Activated T-cell treated with anti-CD3 and anti-CD28 coated beads, Interleukin-2, amount 50 U/mL, for 4 hours (primary cell): ENCODE measurements around the gene GDPD4. TPM values are rescaled to one million over a fixed set of nuclear protein-coding genes. Genes with fewer than 3 reads are reported as not detected.

Experiments
- ATAC-seq, 2 donors: fragments of 200-7000 bp; cut with Tn5 transposase; one replicate each; pipeline ENCODE4 v1.10.0; 2021
- DNase-seq: peaks from one replicate; pipeline ENCODE4 v3.0.0-alpha.2; 2020
- H3K27me3 Mint-ChIP-seq: one replicate; pipeline ENCODE4 v1.8.0; 2021; ENCODE audit warnings: low read depth, mixed read lengths
- H3K36me3 Mint-ChIP-seq: one replicate; pipeline ENCODE4 v1.8.0; 2022; ENCODE audit warnings: mixed read lengths; ENCODE audit not compliant: insufficient read depth
- H3K4me1 Mint-ChIP-seq: one replicate; pipeline ENCODE4 v1.8.0; 2021; ENCODE audit warnings: low read depth, mixed read lengths
- H3K4me3 Mint-ChIP-seq: one replicate; pipeline ENCODE4 v1.8.0; 2021; ENCODE audit warnings: mild to moderate bottlenecking, moderate library complexity, mixed read lengths
- H3K9me3 Mint-ChIP-seq: one replicate; pipeline ENCODE4 v1.8.0; 2021; ENCODE audit warnings: mixed read lengths
- total RNA-seq, 3 donors: library from RNA; stranded (reverse); gene quantifications; one replicate each; pipeline ENCODE4 v1.2.1, GENCODE V29; 2021

GDPD4 gene
- total RNA-seq, 3 donors from 2014 or later = not detected

- Mint-ChIP-seq H3K27me3 (no peaks in the 10 kb centered on the region), H3K36me3 (no peaks in the 10 kb centered on the region), H3K9me3 (no peaks in the 10 kb centered on the region), H3K4me1 (peaks cover 4% of the 10 kb centered on the region), H3K4me3 (no peak overlapping the region)
- ATAC-seq (no peak), DNase-seq (no peak)
Observed at GRCh38 chr11:77178150-77178549, 123.3 kb downstream of the GDPD4 start.

- Mint-ChIP-seq H3K27me3 (no peaks in the 10 kb centered on the region), H3K4me3 (no peak overlapping the region), H3K9me3 (no peaks in the 10 kb centered on the region), H3K36me3 (no peaks in the 10 kb centered on the region), H3K4me1 (peaks cover 4% of the 10 kb centered on the region)
- ATAC-seq = no peak
- no peak for DNase-seq
Observed at GRCh38 chr11:77176996-77177395, 124.5 kb downstream of the GDPD4 start.

- peaks cover 4% of the 10 kb centered on the region for H3K4me1 Mint-ChIP-seq
- no peaks in the 10 kb centered on the region for H3K9me3 Mint-ChIP-seq
- no peaks in the 10 kb centered on the region for H3K36me3 Mint-ChIP-seq
- no peak for DNase-seq
- H3K27me3 Mint-ChIP-seq = no peaks in the 10 kb centered on the region
- H3K4me3 Mint-ChIP-seq = no peak overlapping the region
- ATAC-seq = no peak
Observed at GRCh38 chr11:77175869-77176539, 125.5 kb downstream of the GDPD4 start.

- DNase-seq = no peak
- H3K4me1 Mint-ChIP-seq = peaks cover 4% of the 10 kb centered on the region
- H3K4me3 Mint-ChIP-seq = no peak overlapping the region
- no peaks in the 10 kb centered on the region for H3K27me3 Mint-ChIP-seq
- H3K9me3 Mint-ChIP-seq = no peaks in the 10 kb centered on the region
- ATAC-seq = no peak
- no peaks in the 10 kb centered on the region for H3K36me3 Mint-ChIP-seq
Observed at GRCh38 chr11:77175021-77175842, 126.3 kb downstream of the GDPD4 start.

GRCh38 chr11:77174559-77174958 lies 126.9 kb downstream of the GDPD4 start:
- Mint-ChIP-seq H3K27me3 (no peaks in the 10 kb centered on the region), H3K4me1 (peaks cover 4% of the 10 kb centered on the region), H3K36me3 (no peaks in the 10 kb centered on the region), H3K4me3 (no peak overlapping the region), H3K9me3 (no peaks in the 10 kb centered on the region)
- DNase-seq (no peak), ATAC-seq (no peak)

DNA sequence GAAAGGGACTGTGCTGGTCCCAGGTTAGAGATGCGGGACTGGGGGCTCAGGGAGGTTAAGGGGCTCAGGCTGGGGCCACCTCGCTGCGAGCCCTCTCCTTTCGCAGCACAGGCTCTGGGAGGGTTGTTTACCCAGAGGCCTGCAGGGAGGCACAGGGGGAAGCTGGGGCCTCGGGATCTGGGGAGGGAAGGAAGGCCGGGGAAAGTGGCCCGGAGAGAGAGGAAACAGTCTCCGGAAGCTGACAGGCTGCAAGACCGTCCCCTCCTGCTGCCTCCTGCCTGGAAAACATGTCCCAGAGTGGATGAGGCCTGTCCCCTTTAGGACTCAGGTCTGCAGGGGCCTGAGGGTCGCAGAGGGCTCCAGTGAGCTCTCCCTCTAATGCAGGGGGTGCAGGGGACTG lies 128.0 kb downstream of the GDPD4 start:
- DNase-seq = no peak
- Mint-ChIP-seq H3K4me1 (peaks cover 4% of the 10 kb centered on the region), H3K36me3 (no peaks in the 10 kb centered on the region), H3K4me3 (no peak overlapping the region), H3K9me3 (no peaks in the 10 kb centered on the region), H3K27me3 (no peaks in the 10 kb centered on the region)
- no peak for ATAC-seq

GRCh38 chr11:77172666-77172982 lies 128.9 kb downstream of the GDPD4 start:
- H3K4me3 Mint-ChIP-seq = no peak overlapping the region
- no peaks in the 10 kb centered on the region for H3K9me3 Mint-ChIP-seq
- no peaks in the 10 kb centered on the region for H3K27me3 Mint-ChIP-seq
- peaks cover 4% of the 10 kb centered on the region for H3K4me1 Mint-ChIP-seq
- DNase-seq (no peak), ATAC-seq (no peak)
- H3K36me3 Mint-ChIP-seq = no peaks in the 10 kb centered on the region

GRCh38 chr11:77171885-77172665 lies 129.4 kb downstream of the GDPD4 start:
- no peak overlapping the region for H3K4me3 Mint-ChIP-seq
- H3K4me1 Mint-ChIP-seq = peaks cover 4% of the 10 kb centered on the region
- H3K27me3 Mint-ChIP-seq = no peaks in the 10 kb centered on the region
- H3K9me3 Mint-ChIP-seq = no peaks in the 10 kb centered on the region
- H3K36me3 Mint-ChIP-seq = no peaks in the 10 kb centered on the region
- no peak for DNase-seq
- ATAC-seq = no peak

- Mint-ChIP-seq H3K27me3 (no peaks in the 10 kb centered on the region), H3K4me1 (peaks cover 4% of the 10 kb centered on the region), H3K9me3 (no peaks in the 10 kb centered on the region), H3K36me3 (no peaks in the 10 kb centered on the region), H3K4me3 (no peak overlapping the region)
- DNase-seq = no peak
- ATAC-seq = no peak
Observed at GRCh38 chr11:77171254-77171653, 130.2 kb downstream of the GDPD4 start.

GRCh38 chr11:77170107-77170506 lies 131.4 kb downstream of the GDPD4 start:
- Mint-ChIP-seq H3K9me3 (no peaks in the 10 kb centered on the region), H3K4me1 (no peaks in the 10 kb centered on the region), H3K4me3 (no peak overlapping the region), H3K27me3 (no peaks in the 10 kb centered on the region), H3K36me3 (no peaks in the 10 kb centered on the region)
- ATAC-seq (no peak), DNase-seq (no peak)

- DNase-seq (no peak), ATAC-seq (no peak)
- H3K27me3 Mint-ChIP-seq = no peaks in the 10 kb centered on the region
- H3K4me1 Mint-ChIP-seq = no peaks in the 10 kb centered on the region
- no peaks in the 10 kb centered on the region for H3K9me3 Mint-ChIP-seq
- H3K4me3 Mint-ChIP-seq = no peak overlapping the region
- no peaks in the 10 kb centered on the region for H3K36me3 Mint-ChIP-seq
Observed at GRCh38 chr11:77167791-77168190, 133.7 kb downstream of the GDPD4 start.

DNA sequence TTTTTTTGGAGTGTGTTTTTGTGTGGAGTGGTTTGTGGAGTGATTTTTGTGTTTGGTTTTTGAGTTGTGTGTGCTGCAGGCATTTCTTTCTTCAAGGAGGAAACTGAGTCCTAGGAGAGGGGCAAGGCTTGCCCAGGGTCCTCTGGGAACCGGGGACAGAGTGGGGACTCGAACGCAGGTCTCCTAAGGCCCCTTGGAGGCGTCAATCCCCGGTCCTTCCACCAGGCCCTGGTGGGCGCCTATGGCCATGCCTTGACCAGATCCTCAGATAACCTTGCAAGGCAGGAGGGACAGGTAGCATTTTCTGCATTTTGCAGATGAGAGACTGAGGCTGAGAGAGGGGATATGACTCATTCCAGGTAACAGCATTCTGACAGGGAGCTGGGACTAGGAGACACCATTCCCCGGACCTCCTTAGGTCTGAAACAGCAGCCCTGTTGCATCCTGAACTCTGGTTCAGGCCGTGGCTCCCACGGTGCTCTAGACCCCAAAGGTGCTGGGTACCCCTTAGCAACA lies 134.3 kb downstream of the GDPD4 start:
- DNase-seq (no peak), ATAC-seq (no peak)
- H3K4me1 Mint-ChIP-seq = no peaks in the 10 kb centered on the region
- H3K9me3 Mint-ChIP-seq = no peaks in the 10 kb centered on the region
- H3K36me3 Mint-ChIP-seq = no peaks in the 10 kb centered on the region
- no peak overlapping the region for H3K4me3 Mint-ChIP-seq
- no peaks in the 10 kb centered on the region for H3K27me3 Mint-ChIP-seq
